H1 (cell line): ENCODE data around the gene SEC31A. TPM values are rescaled to one million over a fixed set of nuclear protein-coding genes. Genes with fewer than 3 reads are reported as not detected.
A peak's percentile ranks its signal among the peaks of the same experiment; 100 is the strongest.

Experiments
- CBX8 ChIP-seq: fragments of 300-800, 300-1000 bp; sonication (generic); IDR thresholded peaks from 2 replicates; pipeline ENCODE4 v1.7.1; 2016; ENCODE audit warnings: low read depth, low read length, borderline replicate concordance
- CHD2 ChIP-seq: IDR thresholded peaks from 2 replicates; pipeline ENCODE4 v1.6.1; 2012; ENCODE audit warnings: low read length, improper control_type of control experiment
- EZH2 ChIP-seq: fragments of 200-600 bp; sonication (generic); IDR thresholded peaks from 2 replicates; pipeline ENCODE4 v1.7.1; 2012; ENCODE audit warnings: low read depth, mild to moderate bottlenecking, moderate library complexity, low read length, inconsistent platforms; ENCODE audit not compliant: severe bottlenecking
- MAFK ChIP-seq: IDR thresholded peaks from 2 replicates; pipeline ENCODE4 v1.6.1; 2012; ENCODE audit warnings: low read depth, mild to moderate bottlenecking, improper control_type of control experiment, low read length
- NANOG ChIP-seq: IDR thresholded peaks from 2 replicates; pipeline ENCODE4 v1.6.1; 2011; ENCODE audit warnings: low read length, low read depth, mild to moderate bottlenecking, inconsistent platforms; ENCODE audit not compliant: insufficient read depth, poor library complexity, severe bottlenecking
- SP1 ChIP-seq: IDR thresholded peaks from 2 replicates; pipeline ENCODE4 v1.6.1; 2011; ENCODE audit warnings: low read depth, low read length
- SP2 ChIP-seq: IDR thresholded peaks from 2 replicates; pipeline ENCODE4 v1.6.1; 2012; ENCODE audit warnings: mild to moderate bottlenecking, low read length, inconsistent platforms
- SUZ12 ChIP-seq: fragments of 200-600 bp; sonication (generic); IDR thresholded peaks from 2 replicates; pipeline ENCODE4 v1.6.1; 2012; ENCODE audit warnings: mild to moderate bottlenecking, inconsistent platforms, low read length, moderate library complexity, mixed read lengths
- polyA plus RNA-seq, 7 experiments: library from polyadenylated mRNA; depleted of rRNA in 3 of 7; stranded (reverse) in 5 of 7; unstranded in 2 of 7; fragments of >200 nt in 5 of 7; fragments of 200-250 nt in 2 of 7; gene quantifications; 1 replicate in 5 of 7; 2 replicates in 1 of 7; 4 replicates in 1 of 7; pipeline versions ENCODE4 v1.2.1 to v1.2.3, GENCODE V29; 2011 to 2013; ENCODE audit warnings: missing spikeins in 2 of 7, mixed read lengths in 2 of 7
- total RNA-seq: library from RNA; stranded (reverse); fragmentation: NEBNext Ultra II Directional; extraction: Animal tissue kit (Norgen Biotek cat#: 25700); gene quantifications from 2 replicates; pipeline ENCODE4 v1.2.1, GENCODE V29; 2021

SEC31A gene
- total and polyA plus RNA-seq, 2 of the 8 experiments (the other 6 are each of a cell fraction or from before 2014, with no cell fraction given): 112 to 125 TPM

GRCh38 chr4:82784681-82785610 is 106.0 kb downstream of the SEC31A start (continued):
- TF ChIP-seq MAFK (no peak), CHD2 (no peak), EZH2 (peak; percentile 21), SP2 (no peak), NANOG (no peak), CBX8 (no peak), SP1 (no peak), SUZ12 (0 out of 2 replicates have a peak, but pooled peaks have one; percentile 28)
